Measurements from ENCODE around the gene IQCF6. TPM values are rescaled to one million over a fixed set of nuclear protein-coding genes. Genes with fewer than 3 reads are reported as not detected.

Gene IQCF6
- total RNA-seq, 1 donor from 2014 or later = not detected

DNA sequence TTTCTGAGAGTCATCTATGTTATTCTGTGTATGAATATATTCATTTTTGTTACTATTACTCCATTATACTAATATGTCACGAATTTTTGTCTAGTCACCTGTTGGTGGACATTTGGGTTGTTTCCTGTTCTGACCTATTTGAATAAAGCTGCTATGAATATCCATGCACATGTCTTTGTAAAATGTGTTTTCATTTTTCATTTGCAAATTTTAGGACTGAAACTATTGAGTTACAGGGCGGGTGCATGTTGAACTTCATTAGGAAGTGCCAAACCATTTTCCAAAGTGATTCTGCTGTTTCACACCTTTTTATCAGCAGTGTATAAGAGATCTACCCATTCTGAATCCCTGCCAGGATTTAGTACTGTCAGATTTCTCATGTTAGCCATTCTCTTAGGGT lies 37.7 kb upstream of the IQCF6 start:
- H3K27me3 Mint-ChIP-seq (ENCODE audit: low read depth) = peaks cover 44% of the 10 kb centered on the region
- no peak overlapping the region for H3K27ac Mint-ChIP-seq (ENCODE audit: unreplicated experiment)
- no peak overlapping the region for H3K4me3 Mint-ChIP-seq
- no peaks in the 10 kb centered on the region for H3K4me1 Mint-ChIP-seq
- no peak for DNase-seq (ENCODE audit: low read depth, low spot score)
- peaks cover 5% of the 10 kb centered on the region for H3K9me3 Mint-ChIP-seq
- TF ChIP-seq, protein P1, sequence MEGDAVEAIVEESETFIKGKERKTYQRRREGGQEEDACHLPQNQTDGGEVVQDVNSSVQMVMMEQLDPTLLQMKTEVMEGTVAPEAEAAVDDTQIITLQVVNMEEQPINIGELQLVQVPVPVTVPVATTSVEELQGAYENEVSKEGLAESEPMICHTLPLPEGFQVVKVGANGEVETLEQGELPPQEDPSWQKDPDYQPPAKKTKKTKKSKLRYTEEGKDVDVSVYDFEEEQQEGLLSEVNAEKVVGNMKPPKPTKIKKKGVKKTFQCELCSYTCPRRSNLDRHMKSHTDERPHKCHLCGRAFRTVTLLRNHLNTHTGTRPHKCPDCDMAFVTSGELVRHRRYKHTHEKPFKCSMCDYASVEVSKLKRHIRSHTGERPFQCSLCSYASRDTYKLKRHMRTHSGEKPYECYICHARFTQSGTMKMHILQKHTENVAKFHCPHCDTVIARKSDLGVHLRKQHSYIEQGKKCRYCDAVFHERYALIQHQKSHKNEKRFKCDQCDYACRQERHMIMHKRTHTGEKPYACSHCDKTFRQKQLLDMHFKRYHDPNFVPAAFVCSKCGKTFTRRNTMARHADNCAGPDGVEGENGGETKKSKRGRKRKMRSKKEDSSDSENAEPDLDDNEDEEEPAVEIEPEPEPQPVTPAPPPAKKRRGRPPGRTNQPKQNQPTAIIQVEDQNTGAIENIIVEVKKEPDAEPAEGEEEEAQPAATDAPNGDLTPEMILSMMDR (conservative IDR thresholded peaks at IDR 0.05) = no peak
- peaks cover 1% of the 10 kb centered on the region for H3K36me3 Mint-ChIP-seq (ENCODE audit: low read depth)

DNA sequence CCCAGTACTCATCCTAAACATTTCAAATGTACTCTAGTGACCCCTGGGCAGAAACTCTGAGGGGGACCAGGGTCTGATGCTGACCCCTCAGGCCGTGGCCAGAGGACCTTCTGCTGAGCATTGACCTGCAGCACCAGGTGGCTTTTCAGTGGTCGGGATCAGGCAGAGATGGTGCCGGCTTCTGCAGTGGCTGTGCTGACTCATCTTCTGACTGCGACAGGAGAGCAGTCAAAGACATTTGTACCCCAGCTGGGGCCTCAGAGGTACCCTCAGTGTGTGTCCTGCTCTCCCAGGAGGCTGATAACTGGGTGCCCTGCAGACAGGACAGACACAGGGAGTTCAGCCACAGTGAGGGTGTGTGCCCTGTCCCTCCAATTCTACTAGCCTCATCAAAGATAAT lies 36.6 kb upstream of the IQCF6 start:
- Mint-ChIP-seq H3K4me3 (no peak overlapping the region), H3K4me1 (no peaks in the 10 kb centered on the region), H3K36me3 (ENCODE audit: low read depth) (no peaks in the 10 kb centered on the region), H3K27ac (ENCODE audit: unreplicated experiment) (no peak overlapping the region), H3K27me3 (ENCODE audit: low read depth) (peaks cover 46% of the 10 kb centered on the region), H3K9me3 (peaks cover 3% of the 10 kb centered on the region)
- DNase-seq (ENCODE audit: low read depth, low spot score) = no peak
- TF ChIP-seq, protein P1 (conservative IDR thresholded peaks at IDR 0.05) = no peak

DNA sequence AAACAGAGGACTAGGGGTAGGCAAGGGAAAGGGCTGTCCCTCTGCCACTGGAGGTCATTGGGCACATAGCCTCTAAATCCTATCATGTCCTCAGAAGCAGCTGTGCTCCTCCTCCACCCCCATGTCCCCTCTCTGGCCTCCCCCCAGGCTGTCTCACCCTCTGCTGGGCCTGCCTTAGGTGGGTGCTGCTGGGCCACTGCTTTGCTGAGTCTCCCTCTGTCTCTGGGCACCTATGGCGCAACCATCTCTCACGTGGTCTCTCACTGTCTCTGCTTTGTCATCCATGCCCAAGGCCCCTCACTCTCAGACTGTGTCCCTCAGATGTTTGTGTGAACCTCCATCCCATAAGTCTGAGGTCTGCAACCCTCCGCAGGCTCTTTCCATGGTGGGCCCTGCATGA lies 35.0 kb upstream of the IQCF6 start:
- DNase-seq (ENCODE audit: low read depth, low spot score) = no peak
- H3K36me3 Mint-ChIP-seq (ENCODE audit: low read depth) = no peaks in the 10 kb centered on the region
- peaks cover 5% of the 10 kb centered on the region for H3K9me3 Mint-ChIP-seq
- TF ChIP-seq, protein P1 (conservative IDR thresholded peaks at IDR 0.05) = no peak
- H3K27me3 Mint-ChIP-seq (ENCODE audit: low read depth) = peaks cover 39% of the 10 kb centered on the region
- H3K27ac Mint-ChIP-seq (ENCODE audit: unreplicated experiment) = no peak overlapping the region
- no peak overlapping the region for H3K4me3 Mint-ChIP-seq
- no peaks in the 10 kb centered on the region for H3K4me1 Mint-ChIP-seq

DNA sequence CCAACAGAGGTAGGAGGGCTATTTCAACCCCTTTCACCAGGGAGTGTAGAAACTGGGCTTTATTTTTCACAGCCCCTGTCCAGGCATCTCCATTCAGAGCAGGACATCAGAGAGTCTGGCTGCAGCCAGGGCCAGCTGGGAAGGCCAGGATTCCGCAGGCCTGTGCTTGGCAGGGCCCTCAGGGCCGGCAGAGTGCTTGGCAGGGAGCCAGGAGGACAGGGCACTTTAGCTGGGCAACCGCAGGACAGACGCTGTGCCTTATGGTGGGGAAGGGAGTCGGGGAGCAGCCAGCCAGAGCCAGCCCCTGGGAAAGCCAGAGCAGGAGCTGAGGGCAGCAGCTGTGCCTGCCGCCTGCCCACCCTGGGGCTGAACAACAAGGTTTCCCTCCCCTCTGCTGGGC lies 34.5 kb upstream of the IQCF6 start:
- TF ChIP-seq, protein P1 (conservative IDR thresholded peaks at IDR 0.05) = no peak
- Mint-ChIP-seq H3K36me3 (ENCODE audit: low read depth) (no peaks in the 10 kb centered on the region), H3K4me1 (no peaks in the 10 kb centered on the region), H3K9me3 (peaks cover 5% of the 10 kb centered on the region), H3K27me3 (ENCODE audit: low read depth) (peaks cover 37% of the 10 kb centered on the region), H3K27ac (ENCODE audit: unreplicated experiment) (no peak overlapping the region), H3K4me3 (no peak overlapping the region)
- DNase-seq (ENCODE audit: low read depth, low spot score) = no peak

DNA sequence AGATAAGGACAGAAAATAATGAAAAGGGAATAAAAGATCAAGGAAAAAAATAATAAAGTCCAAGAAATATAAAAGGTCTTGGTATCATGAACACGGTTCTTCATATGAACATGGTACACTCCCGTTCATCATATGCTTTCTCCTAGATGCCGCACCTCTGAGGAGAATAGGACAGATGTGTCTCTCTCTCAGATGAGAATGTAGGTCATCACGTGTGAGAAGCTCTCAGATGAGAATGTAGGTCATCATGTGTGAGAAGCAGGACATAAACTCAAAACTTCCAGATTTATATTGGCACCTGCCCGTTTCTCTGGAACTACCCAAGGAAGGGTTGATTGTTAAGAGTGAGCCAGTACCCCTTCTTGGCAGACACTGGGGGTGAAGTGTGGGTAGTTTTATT lies 29.9 kb upstream of the IQCF6 start:
- Mint-ChIP-seq H3K36me3 (ENCODE audit: low read depth) (no peaks in the 10 kb centered on the region), H3K9me3 (peaks cover 8% of the 10 kb centered on the region)

More for the DNA sequence above, 29.9 kb upstream of the IQCF6 start:
- Mint-ChIP-seq H3K4me1 (no peaks in the 10 kb centered on the region), H3K27me3 (ENCODE audit: low read depth) (peaks cover 35% of the 10 kb centered on the region), H3K4me3 (no peak overlapping the region), H3K27ac (ENCODE audit: unreplicated experiment) (no peak overlapping the region)
- DNase-seq (ENCODE audit: low read depth, low spot score) = no peak
- TF ChIP-seq, protein P1 (conservative IDR thresholded peaks at IDR 0.05) = no peak
